NB4 (cell line): ENCODE data around the gene ATP11A.

Experiments
- DNase-seq: peaks from one replicate; pipeline ENCODE4 v3.0.0; 2010; ENCODE audit warnings: low read depth
- H3K4me3 ChIP-seq: one replicate; pipeline ENCODE4 v1.5.1; 2011; ENCODE audit warnings: mild to moderate bottlenecking, low read depth, low read length, moderate library complexity
- CTCF ChIP-seq: IDR thresholded peaks from one replicate; pipeline ENCODE4 v1.5.1; 2012; ENCODE audit warnings: low read depth, low read length
- MAX ChIP-seq: IDR thresholded peaks from 2 replicates; pipeline ENCODE4 v1.6.1; 2011; ENCODE audit warnings: low read depth, low read length
- MYC ChIP-seq: IDR thresholded peaks from 2 replicates; pipeline ENCODE4 v1.6.1; 2011; ENCODE audit warnings: low read depth, low read length
- POLR2A ChIP-seq: IDR thresholded peaks from 2 replicates; pipeline ENCODE4 v1.6.1; 2011; ENCODE audit warnings: mild to moderate bottlenecking; ENCODE audit not compliant: insufficient read length; ENCODE audit errors: extremely low read depth

ATP11A gene

DNA sequence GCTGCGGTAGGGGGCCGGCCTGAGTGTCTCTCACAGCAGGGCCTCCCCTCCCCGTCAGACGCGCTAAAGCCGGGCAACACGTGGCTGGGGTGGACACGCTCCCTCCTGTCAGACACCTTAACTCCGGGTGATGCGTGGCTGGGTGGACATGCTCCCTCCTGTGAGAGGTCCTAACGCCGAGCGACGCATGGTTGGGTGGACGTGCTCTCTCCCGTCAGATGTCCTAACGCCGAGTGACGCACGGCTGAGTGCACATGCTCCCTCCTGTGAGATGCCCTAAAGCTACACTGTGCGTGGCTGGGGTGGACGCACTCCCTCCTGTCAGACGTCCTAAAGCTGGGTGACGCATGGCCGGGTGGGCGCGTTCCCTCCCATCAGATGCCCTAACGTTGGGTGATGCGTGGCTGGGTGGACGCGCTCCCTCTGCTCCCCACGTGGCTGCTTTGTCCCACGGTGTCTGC lies 153.1 kb downstream of the ATP11A start:
- TF ChIP-seq MAX (no peak), CTCF (no peak), POLR2A (no peak), MYC (no peak)
- DNase-seq = no peak

DNA sequence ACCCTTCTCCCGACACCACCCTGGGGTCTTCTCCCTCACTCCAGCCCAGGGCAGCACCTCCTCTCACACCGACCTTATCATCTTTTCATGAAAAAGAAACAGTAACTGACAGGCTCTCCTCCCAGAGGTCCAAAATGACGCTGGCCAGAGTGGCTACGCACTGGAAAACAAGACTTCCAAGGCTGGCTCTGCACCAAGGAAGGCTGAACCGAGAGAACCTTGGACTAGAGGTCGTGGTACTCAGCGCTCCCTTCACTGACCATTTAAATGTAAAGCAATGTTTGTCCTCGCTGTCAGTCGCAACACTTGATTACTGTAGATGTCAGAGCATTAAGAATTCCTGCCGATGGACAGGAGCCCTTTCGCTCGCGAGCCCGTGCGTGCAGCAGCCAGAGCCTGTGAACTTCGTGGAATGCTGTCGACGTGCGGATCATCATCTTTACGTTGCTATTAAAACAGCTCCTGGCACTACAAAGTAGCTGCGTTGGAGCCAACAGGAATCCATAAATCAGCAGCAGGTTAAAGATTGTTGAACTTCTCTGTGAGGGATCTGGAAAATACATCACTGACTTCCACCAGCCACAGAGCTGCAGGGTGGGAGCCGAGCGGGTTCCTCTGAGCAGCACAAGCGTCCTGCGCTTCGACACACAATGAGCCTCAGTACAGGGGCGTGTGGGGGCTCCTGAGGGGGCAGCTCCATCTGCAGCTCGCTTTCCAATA lies 153.7 kb downstream of the ATP11A start:
- TF ChIP-seq CTCF = no peak
- no peak for TF ChIP-seq MAX
- no peak for TF ChIP-seq MYC
- no peak for TF ChIP-seq POLR2A
- no peak overlapping the region for H3K4me3 ChIP-seq
- no peak for DNase-seq

More for the DNA sequence above, 153.1 kb downstream of the ATP11A start:
- no peak overlapping the region for H3K4me3 ChIP-seq

DNA sequence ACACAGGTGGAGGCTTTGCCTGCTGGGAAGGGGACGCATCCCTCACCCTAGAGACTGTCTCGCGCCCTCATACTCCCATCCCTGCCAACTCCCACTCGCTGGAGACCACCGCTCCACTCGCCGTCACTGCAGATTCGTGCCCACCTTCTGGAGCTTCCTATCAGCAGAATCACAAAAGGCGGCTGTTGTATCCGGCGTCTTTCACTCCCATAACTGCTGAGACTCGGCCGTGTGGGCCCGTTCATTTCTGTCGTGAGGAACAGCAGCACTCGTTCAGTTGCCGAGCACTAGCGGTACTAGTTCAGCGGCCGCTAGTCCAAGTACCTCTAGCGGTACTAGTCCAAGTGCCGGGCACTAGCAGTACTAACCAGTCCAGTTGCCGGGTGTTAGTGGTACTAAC lies 154.6 kb downstream of the ATP11A start:
- TF ChIP-seq MYC (no peak), POLR2A (no peak), CTCF (no peak), MAX (no peak)
- H3K4me3 ChIP-seq = no peak overlapping the region
- no peak for DNase-seq

- no peak overlapping the region for H3K4me3 ChIP-seq
- no peak for DNase-seq
- TF ChIP-seq MAX (no peak), MYC (no peak), POLR2A (no peak), CTCF (no peak)
Measured at GRCh38 chr13:112844879-112845278, 155.0 kb downstream of the ATP11A start.

DNA sequence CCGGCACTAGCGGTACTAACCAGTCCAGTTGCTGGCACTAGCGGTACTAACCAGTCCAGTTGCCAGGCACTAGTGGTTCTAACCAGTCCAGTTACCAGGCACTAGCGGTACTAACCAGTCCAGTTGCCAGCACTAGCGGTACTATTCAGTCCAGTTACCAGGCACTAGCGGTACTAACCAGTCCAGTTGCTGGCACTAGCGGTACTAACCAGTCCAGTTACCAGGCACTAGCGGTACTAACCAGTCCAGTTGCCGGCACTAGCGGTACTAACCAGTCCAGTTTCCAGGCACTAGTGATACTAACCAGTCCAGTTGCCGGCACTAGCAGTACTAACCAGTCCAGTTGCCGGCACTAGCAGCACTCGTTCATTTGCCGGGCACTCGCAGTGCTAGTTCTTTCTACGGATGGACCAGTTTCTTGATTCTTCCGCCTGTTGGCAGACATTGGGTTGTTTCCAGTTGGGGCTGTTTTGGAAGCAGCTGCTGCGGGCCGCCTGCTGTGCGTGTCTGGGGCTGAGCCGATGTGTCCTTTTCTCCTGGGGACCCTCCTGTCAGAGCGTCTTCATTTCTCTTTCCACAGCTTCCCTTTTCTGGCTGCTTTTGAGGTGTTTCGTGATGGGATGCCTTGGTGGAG lies 155.8 kb downstream of the ATP11A start:
- no peak overlapping the region for H3K4me3 ChIP-seq
- DNase-seq = no peak
- TF ChIP-seq POLR2A (no peak), CTCF (no peak), MAX (no peak), MYC (no peak)
